22Rv1 (cell line): Measurements from ENCODE around the gene CFAP119.

Experiments
- CTCF ChIP-seq: fragments of 450-650 bp; IDR thresholded peaks from 2 replicates; pipeline ENCODE4 v1.5.1; 2017; ENCODE audit warnings: mild to moderate bottlenecking
- ZFX ChIP-seq: fragments of 450-650 bp; IDR thresholded peaks from 2 replicates; pipeline ENCODE4 v1.6.1; 2017; ENCODE audit warnings: antibody characterized with exemption, borderline replicate concordance

- no peak for TF ChIP-seq CTCF
- TF ChIP-seq ZFX, result no peak
Measured at GRCh38 chr16:30766933-30767284, 5.0 kb upstream of the CFAP119 start.
